ENCODE results near the gene AP1G2.

DNA sequence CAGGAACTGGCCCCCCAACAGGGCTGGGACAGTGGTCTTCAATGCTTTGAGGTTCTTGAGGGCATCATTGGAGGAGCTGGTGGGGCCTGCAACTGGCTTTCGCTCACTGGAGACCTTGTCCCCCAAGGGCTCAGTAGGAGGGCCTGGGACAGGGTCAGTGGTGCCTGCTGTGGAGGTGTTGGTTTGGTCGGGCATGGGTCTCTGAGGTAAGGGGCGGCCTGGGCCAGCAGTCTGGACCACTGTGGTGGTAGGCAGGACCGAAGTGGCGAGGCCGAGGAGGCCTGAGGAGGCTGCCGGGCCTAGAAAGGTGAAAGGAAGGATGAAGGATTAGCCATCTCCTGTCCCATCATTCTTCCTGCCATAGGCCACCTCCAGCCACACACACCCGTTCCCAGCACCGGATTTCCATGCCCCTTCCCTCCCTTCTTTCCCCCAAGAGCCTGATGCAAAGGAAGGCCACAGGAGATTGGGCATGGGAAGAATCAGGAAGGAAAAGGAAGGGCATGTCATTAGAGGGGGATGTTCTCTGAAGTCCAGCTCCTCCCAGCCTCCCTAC is 44.9 kb downstream of the AP1G2 start:
- TF ChIP-seq TCF12 (IDR thresholded peaks at IDR 0.05; ENCODE audit: low read depth) (no peak), CEBPB (IDR thresholded peaks at IDR 0.05) (no peak), NFIC (IDR thresholded peaks at IDR 0.05) (no peak), TAF1 (IDR thresholded peaks at IDR 0.05; ENCODE audit: low read depth) (no peak), YY1 (IDR thresholded peaks at IDR 0.05; ENCODE audit: low read depth) (no peak), MAX (IDR thresholded peaks at IDR 0.05) (no peak), EP300 (IDR thresholded peaks at IDR 0.05; ENCODE audit: borderline replicate concordance) (no peak), FOXM1 (IDR thresholded peaks at IDR 0.05; ENCODE audit: borderline replicate concordance, low read depth) (no peak), CREB1 (IDR thresholded peaks at IDR 0.05; ENCODE audit: low read depth) (no peak), TEAD4 (IDR thresholded peaks at IDR 0.05) (no peak), ZBTB7A (IDR thresholded peaks at IDR 0.05; ENCODE audit: low read depth) (no peak)
- TF ChIP-seq, protein P1, sequence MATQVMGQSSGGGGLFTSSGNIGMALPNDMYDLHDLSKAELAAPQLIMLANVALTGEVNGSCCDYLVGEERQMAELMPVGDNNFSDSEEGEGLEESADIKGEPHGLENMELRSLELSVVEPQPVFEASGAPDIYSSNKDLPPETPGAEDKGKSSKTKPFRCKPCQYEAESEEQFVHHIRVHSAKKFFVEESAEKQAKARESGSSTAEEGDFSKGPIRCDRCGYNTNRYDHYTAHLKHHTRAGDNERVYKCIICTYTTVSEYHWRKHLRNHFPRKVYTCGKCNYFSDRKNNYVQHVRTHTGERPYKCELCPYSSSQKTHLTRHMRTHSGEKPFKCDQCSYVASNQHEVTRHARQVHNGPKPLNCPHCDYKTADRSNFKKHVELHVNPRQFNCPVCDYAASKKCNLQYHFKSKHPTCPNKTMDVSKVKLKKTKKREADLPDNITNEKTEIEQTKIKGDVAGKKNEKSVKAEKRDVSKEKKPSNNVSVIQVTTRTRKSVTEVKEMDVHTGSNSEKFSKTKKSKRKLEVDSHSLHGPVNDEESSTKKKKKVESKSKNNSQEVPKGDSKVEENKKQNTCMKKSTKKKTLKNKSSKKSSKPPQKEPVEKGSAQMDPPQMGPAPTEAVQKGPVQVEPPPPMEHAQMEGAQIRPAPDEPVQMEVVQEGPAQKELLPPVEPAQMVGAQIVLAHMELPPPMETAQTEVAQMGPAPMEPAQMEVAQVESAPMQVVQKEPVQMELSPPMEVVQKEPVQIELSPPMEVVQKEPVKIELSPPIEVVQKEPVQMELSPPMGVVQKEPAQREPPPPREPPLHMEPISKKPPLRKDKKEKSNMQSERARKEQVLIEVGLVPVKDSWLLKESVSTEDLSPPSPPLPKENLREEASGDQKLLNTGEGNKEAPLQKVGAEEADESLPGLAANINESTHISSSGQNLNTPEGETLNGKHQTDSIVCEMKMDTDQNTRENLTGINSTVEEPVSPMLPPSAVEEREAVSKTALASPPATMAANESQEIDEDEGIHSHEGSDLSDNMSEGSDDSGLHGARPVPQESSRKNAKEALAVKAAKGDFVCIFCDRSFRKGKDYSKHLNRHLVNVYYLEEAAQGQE (IDR thresholded peaks at IDR 0.05; ENCODE audit: low read depth): no peak
- TF ChIP-seq, protein P2, sequence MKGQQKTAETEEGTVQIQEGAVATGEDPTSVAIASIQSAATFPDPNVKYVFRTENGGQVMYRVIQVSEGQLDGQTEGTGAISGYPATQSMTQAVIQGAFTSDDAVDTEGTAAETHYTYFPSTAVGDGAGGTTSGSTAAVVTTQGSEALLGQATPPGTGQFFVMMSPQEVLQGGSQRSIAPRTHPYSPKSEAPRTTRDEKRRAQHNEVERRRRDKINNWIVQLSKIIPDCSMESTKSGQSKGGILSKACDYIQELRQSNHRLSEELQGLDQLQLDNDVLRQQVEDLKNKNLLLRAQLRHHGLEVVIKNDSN (IDR thresholded peaks at IDR 0.05): no peak

Data from Ishikawa (cell line).